Vagina (tissue), 2 donors: ENCODE measurements around the gene PCNA.

Experiments
- POLR2A ChIP-seq, 2 donors: fragments of 450-650 bp; IDR thresholded peaks; one replicate each; pipeline ENCODE4 v1.6.1; 2017; ENCODE audit warnings: antibody characterized with exemption in 2 of 2, mild to moderate bottlenecking in 2 of 2, moderate library complexity in 2 of 2
- POLR2AphosphoS5 ChIP-seq, 2 donors: sonication (generic); formaldehyde crosslinking; IDR thresholded peaks; one replicate each; pipeline ENCODE4 v1.9.0; 2017; ENCODE audit warnings: antibody characterized with exemption in 2 of 2, mild to moderate bottlenecking in 2 of 2, low read depth in 1 of 2; ENCODE audit not compliant: insufficient read depth in 1 of 2
- TF ChIP-seq, protein P1 (sequence below), 3 experiments: fragments of 450-650 bp in 2 of 3; fragments of 200-600 bp in 1 of 3; sonication (generic) in 1 of 3; IDR thresholded peaks; one replicate each; pipeline ENCODE4 v1.5.1; 2017 to 2019; ENCODE audit warnings: antibody characterized with exemption in 3 of 3, mild to moderate bottlenecking in 2 of 3, moderate library complexity in 2 of 3

- TF ChIP-seq, protein P1, sequence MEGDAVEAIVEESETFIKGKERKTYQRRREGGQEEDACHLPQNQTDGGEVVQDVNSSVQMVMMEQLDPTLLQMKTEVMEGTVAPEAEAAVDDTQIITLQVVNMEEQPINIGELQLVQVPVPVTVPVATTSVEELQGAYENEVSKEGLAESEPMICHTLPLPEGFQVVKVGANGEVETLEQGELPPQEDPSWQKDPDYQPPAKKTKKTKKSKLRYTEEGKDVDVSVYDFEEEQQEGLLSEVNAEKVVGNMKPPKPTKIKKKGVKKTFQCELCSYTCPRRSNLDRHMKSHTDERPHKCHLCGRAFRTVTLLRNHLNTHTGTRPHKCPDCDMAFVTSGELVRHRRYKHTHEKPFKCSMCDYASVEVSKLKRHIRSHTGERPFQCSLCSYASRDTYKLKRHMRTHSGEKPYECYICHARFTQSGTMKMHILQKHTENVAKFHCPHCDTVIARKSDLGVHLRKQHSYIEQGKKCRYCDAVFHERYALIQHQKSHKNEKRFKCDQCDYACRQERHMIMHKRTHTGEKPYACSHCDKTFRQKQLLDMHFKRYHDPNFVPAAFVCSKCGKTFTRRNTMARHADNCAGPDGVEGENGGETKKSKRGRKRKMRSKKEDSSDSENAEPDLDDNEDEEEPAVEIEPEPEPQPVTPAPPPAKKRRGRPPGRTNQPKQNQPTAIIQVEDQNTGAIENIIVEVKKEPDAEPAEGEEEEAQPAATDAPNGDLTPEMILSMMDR (IDR thresholded peaks at IDR 0.05), result no peak
- TF ChIP-seq POLR2AphosphoS5 (IDR thresholded peaks at IDR 0.05; ENCODE audit: insufficient read depth in 1 of 2, low read depth in 1 of 2) (no peak), POLR2A (IDR thresholded peaks at IDR 0.05) (no peak)
Observed at GRCh38 chr20:5091902-5092301, 27.9 kb downstream of the PCNA start.
